ENCODE measurements around the gene RPEL1. TPM values are rescaled to one million over a fixed set of nuclear protein-coding genes. Genes with fewer than 3 reads are reported as not detected.

The RPEL1 gene
- total and polyA plus RNA-seq, 2 donors from 2014 or later, result not detected

GRCh38 chr10:103232772-103233488 lies 12.8 kb upstream of the RPEL1 start:
- H3K9ac ChIP-seq (ENCODE audit: low read length in 3 of 3), result no peak overlapping the region
- intact Hi-C loops (cut with DNase I), result no loop called here
- FAIRE-seq (no peak), DNase-seq (no peak)
- peaks cover 0 to 10% (median 4%) of the 10 kb centered on the region in 3 donors for H3K4me1 ChIP-seq (ENCODE audit: control insufficient read depth in 2 of 3, insufficient read depth in 2 of 3, low read depth in 1 of 3, low read length in 3 of 3)
- no peaks in the 10 kb centered on the region for H3K9me3 ChIP-seq (ENCODE audit: control insufficient read depth in 2 of 3, insufficient read depth in 1 of 3, low read length in 3 of 3)
- no peak overlapping the region for H3K27ac ChIP-seq (ENCODE audit: low read depth in 2 of 2, low read length in 2 of 2)
- H3K27me3 ChIP-seq (ENCODE audit: control insufficient read depth, insufficient read depth, low read length), result no peaks in the 10 kb centered on the region
- H3K4me3 ChIP-seq (ENCODE audit: low read length in 3 of 3), result no peak overlapping the region
- H3K36me3 ChIP-seq (ENCODE audit: control insufficient read depth in 2 of 3, insufficient read depth in 3 of 3, low read length in 3 of 3), result no peaks in the 10 kb centered on the region
- no peak for TF ChIP-seq CTCF (IDR thresholded peaks at IDR 0.05; ENCODE audit: borderline replicate concordance, extremely low read depth, insufficient read depth)

GRCh38 chr10:103235775-103236174 lies 9.9 kb upstream of the RPEL1 start:
- no peak for FAIRE-seq
- Histone ChIP-seq H3K36me3 (ENCODE audit: control insufficient read depth in 2 of 3, insufficient read depth in 3 of 3, low read length in 3 of 3) (no peaks in the 10 kb centered on the region), H3K9ac (ENCODE audit: low read length in 3 of 3) (no peak overlapping the region), H3K4me1 (ENCODE audit: control insufficient read depth in 2 of 3, insufficient read depth in 2 of 3, low read depth in 1 of 3, low read length in 3 of 3) (peaks cover 0 to 13% (median 11%) of the 10 kb centered on the region in 3 donors), H3K27ac (ENCODE audit: low read depth in 2 of 2, low read length in 2 of 2) (no peak overlapping the region), H3K27me3 (ENCODE audit: control insufficient read depth, insufficient read depth, low read length) (no peaks in the 10 kb centered on the region), H3K9me3 (ENCODE audit: control insufficient read depth in 2 of 3, insufficient read depth in 1 of 3, low read length in 3 of 3) (no peaks in the 10 kb centered on the region), H3K4me3 (ENCODE audit: low read length in 3 of 3) (no peak overlapping the region)
- TF ChIP-seq CTCF (IDR thresholded peaks at IDR 0.05; ENCODE audit: borderline replicate concordance, extremely low read depth, insufficient read depth), result no peak
- DNase-seq, result no peak
- intact Hi-C loops (cut with DNase I), result no loop called here

GRCh38 chr10:103238506-103239252 lies 7.0 kb upstream of the RPEL1 start:
- no peaks in the 10 kb centered on the region for H3K36me3 ChIP-seq (ENCODE audit: control insufficient read depth in 2 of 3, insufficient read depth in 3 of 3, low read length in 3 of 3)
- H3K27me3 ChIP-seq (ENCODE audit: control insufficient read depth, insufficient read depth, low read length), result no peaks in the 10 kb centered on the region
- FAIRE-seq (no peak), DNase-seq (peak in 3 of 5 donors; percentile 10 to 67 (median 51))
- peak overlapping the region in 1 of 3 donors; percentile 34 for H3K9ac ChIP-seq (ENCODE audit: low read length in 3 of 3)
- no peak for TF ChIP-seq CTCF (IDR thresholded peaks at IDR 0.05; ENCODE audit: borderline replicate concordance, extremely low read depth, insufficient read depth)
- intact Hi-C loops (cut with DNase I), result no loop called here
- H3K9me3 ChIP-seq (ENCODE audit: control insufficient read depth in 2 of 3, insufficient read depth in 1 of 3, low read length in 3 of 3), result no peaks in the 10 kb centered on the region
- peaks cover 0 to 13% (median 12%) of the 10 kb centered on the region in 3 donors for H3K4me1 ChIP-seq (ENCODE audit: control insufficient read depth in 2 of 3, insufficient read depth in 2 of 3, low read depth in 1 of 3, low read length in 3 of 3)
- H3K4me3 ChIP-seq (ENCODE audit: low read length in 3 of 3), result no peak overlapping the region
- peak overlapping the region; percentile 1 to 60 for H3K27ac ChIP-seq (ENCODE audit: low read depth in 2 of 2, low read length in 2 of 2)
